A549 (cell line): Measurements from ENCODE around the gene PDGFRA.

Experiments
- EP300 ChIP-seq, 2 experiments: fragments of >200 bp; sonication (Bioruptor Twin); formaldehyde crosslinking; IDR thresholded peaks; 2 replicates in 1 of 2; 3 replicates in 1 of 2; pipeline ENCODE4 v1.6.1; 2016 to 2017
- ESRRA ChIP-seq: fragments of 150-350 bp; IDR thresholded peaks from 2 replicates; pipeline ENCODE4 v1.6.1; 2014; ENCODE audit warnings: mild to moderate bottlenecking, low read length, borderline replicate concordance
- PHF8 ChIP-seq: fragments of 200-600 bp; sonication (generic); IDR thresholded peaks from 2 replicates; pipeline ENCODE4 v1.6.1; 2016; ENCODE audit warnings: low read depth, mild to moderate bottlenecking, antibody characterized with exemption, moderate library complexity, borderline replicate concordance
- POLR2A ChIP-seq: IDR thresholded peaks from 2 replicates; pipeline ENCODE4 v1.6.1; 2012; ENCODE audit warnings: mild to moderate bottlenecking, low read length
- POLR2AphosphoS2 ChIP-seq: conservative IDR thresholded peaks from 2 replicates; pipeline ENCODE4 v1.6.1; 2012; ENCODE audit warnings: low read length, improper control_type of control experiment, inconsistent platforms
- TF ChIP-seq, protein P1 (sequence below): fragments of >200 bp; sonication (Bioruptor Twin); formaldehyde crosslinking; IDR thresholded peaks from 3 replicates; pipeline ENCODE4 v1.5.1; 2016

GRCh38 chr4:54215379-54216077 lies 13.6 kb upstream of the PDGFRA start:
- no peak for TF ChIP-seq POLR2A
- TF ChIP-seq PHF8: no peak
- no peak for TF ChIP-seq EP300 (IDR thresholded peaks at IDR 0.05)
- TF ChIP-seq, protein P1, sequence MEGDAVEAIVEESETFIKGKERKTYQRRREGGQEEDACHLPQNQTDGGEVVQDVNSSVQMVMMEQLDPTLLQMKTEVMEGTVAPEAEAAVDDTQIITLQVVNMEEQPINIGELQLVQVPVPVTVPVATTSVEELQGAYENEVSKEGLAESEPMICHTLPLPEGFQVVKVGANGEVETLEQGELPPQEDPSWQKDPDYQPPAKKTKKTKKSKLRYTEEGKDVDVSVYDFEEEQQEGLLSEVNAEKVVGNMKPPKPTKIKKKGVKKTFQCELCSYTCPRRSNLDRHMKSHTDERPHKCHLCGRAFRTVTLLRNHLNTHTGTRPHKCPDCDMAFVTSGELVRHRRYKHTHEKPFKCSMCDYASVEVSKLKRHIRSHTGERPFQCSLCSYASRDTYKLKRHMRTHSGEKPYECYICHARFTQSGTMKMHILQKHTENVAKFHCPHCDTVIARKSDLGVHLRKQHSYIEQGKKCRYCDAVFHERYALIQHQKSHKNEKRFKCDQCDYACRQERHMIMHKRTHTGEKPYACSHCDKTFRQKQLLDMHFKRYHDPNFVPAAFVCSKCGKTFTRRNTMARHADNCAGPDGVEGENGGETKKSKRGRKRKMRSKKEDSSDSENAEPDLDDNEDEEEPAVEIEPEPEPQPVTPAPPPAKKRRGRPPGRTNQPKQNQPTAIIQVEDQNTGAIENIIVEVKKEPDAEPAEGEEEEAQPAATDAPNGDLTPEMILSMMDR: no peak
- TF ChIP-seq POLR2AphosphoS2: no peak
- TF ChIP-seq ESRRA: no peak
